Heart left ventricle (tissue), 13 donors: Measurements from ENCODE around the gene HCN2.

Source experiments
- CTCF ChIP-seq, 12 donors: fragments of 200-600 bp; sonication (generic) in 4 of 12; IDR thresholded peaks; one replicate each; pipeline versions ENCODE4 v1.5.0 to v1.8.0; 2018 to 2022; ENCODE audit warnings: antibody characterized with exemption in 12 of 12, mild to moderate bottlenecking in 5 of 12
- POLR2A ChIP-seq, 2 donors: fragments of 450-650 bp; IDR thresholded peaks; one replicate each; pipeline ENCODE4 v1.6.1; 2017; ENCODE audit warnings: antibody characterized with exemption in 2 of 2, mild to moderate bottlenecking in 2 of 2, moderate library complexity in 2 of 2
- donor health status: ischemic (EF 13 %, LVEDD 7.1; RV severe dilation, severe dysfunction).
- donor health status: DM: no; HTN: yes; CAD: no.
- donor health status: DM: no; HTN: no; CAD: no.
- donor health status: ischemic (EF 25% LVEDD 6.9; RV normal size, moderate dysfunction).
- donor health status: ischemic (EF 25% LVEDD 5.7; RV mildly dilated, moderate dysfunction).
- donor health status: ischemic (EF 35%, LVEDD 5.7; RV mildly dilated, moderate dysfunction).
- donor health status: nonischemic (EF 11% LVEDD 7.7; RV severe dilation, severe dysfunction).
- donor health status: DM: yes; HTN: yes; CAD: no.
- donor health status: PGD.
- donor health status: ischemic (EF 29% LVEDD 5.4; RV normal size, mild dysfunction).
- donor health status: nonischemic (EF 23%, LVEDD 6.1; RV moderate dilation, normal function).

DNA sequence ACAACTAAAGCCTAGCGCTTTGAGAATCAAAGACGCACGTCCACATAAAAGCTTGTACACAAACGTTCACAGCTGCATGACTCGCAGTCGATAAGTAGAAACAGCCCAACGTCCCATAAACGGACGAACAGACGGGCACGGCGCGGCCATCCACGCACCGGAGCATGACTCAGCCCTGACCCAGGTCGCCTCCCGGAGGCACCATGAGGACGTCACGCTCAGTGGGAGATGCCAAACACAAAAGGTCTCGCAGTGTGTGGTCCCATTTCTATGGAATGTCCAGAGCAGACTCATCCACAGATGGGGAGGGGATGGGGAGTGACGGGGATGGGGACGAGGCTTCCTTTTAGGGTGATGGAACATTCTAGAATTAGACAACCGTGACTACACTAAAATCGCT lies 34.3 kb downstream of the HCN2 start:
- no peak for TF ChIP-seq CTCF (IDR thresholded peaks at IDR 0.05)
- no peak for TF ChIP-seq POLR2A (IDR thresholded peaks at IDR 0.05)
